ENCODE results near the gene BMPR2.
"Not testable (repeated sequence)": the region's sequence is repeated elsewhere in the genome, so short reads cannot be mapped to it uniquely, and the experiment has no call there.

The BMPR2 gene

DNA sequence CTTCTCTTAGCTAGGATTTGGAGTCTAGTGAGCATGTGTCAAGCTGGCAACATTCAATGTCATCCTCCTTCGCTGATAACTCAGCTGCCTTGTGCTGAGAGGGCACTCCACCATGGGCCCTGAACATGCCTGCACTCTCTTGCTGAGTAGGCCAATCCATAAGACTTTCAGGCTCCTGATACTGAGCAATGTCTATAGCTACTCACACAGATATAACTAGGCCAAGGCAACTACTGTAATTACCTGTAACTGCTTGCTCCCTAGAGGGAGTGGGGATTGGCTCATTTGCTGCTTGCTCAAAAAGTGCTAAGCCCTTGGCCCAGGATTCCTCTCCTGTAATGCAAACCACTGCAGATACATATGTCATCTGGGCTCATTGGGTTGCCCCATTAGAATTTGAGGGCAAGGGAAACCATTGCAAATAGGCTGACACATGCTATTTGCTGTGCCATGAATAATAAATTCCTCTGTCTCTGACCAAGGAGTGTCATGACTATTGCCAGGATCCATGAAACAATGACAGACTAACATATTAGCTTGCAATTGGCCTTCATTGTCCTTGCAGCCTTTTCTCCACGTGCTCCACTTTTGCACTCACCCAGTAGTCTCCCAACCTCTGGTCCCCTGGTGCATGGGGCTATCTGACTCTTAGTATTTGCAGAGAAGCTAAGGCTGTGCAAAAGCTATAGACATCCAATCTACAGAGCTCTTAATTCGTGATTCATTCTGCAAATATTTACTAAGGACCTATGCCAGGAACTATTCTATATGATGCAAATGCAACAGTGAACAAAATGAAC, 36.9 kb upstream of the BMPR2 start:
- H3K36me3 ChIP-seq: no peaks in the 10 kb centered on the region
- no peak overlapping the region for H3K27ac ChIP-seq
- H3K4me3 ChIP-seq (ENCODE audit: low read depth in 1 of 2, low read length in 1 of 2): no peak overlapping the region
- H3K9me3 ChIP-seq: no peaks in the 10 kb centered on the region
- TF ChIP-seq, protein P1, sequence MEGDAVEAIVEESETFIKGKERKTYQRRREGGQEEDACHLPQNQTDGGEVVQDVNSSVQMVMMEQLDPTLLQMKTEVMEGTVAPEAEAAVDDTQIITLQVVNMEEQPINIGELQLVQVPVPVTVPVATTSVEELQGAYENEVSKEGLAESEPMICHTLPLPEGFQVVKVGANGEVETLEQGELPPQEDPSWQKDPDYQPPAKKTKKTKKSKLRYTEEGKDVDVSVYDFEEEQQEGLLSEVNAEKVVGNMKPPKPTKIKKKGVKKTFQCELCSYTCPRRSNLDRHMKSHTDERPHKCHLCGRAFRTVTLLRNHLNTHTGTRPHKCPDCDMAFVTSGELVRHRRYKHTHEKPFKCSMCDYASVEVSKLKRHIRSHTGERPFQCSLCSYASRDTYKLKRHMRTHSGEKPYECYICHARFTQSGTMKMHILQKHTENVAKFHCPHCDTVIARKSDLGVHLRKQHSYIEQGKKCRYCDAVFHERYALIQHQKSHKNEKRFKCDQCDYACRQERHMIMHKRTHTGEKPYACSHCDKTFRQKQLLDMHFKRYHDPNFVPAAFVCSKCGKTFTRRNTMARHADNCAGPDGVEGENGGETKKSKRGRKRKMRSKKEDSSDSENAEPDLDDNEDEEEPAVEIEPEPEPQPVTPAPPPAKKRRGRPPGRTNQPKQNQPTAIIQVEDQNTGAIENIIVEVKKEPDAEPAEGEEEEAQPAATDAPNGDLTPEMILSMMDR (IDR thresholded peaks at IDR 0.05): no peak
- H3K27me3 ChIP-seq: no peaks in the 10 kb centered on the region
- H3K4me1 ChIP-seq (ENCODE audit: control insufficient read depth in 1 of 2, insufficient read depth in 1 of 2, low read depth in 1 of 2, low read length in 1 of 2): no peaks in the 10 kb centered on the region

DNA sequence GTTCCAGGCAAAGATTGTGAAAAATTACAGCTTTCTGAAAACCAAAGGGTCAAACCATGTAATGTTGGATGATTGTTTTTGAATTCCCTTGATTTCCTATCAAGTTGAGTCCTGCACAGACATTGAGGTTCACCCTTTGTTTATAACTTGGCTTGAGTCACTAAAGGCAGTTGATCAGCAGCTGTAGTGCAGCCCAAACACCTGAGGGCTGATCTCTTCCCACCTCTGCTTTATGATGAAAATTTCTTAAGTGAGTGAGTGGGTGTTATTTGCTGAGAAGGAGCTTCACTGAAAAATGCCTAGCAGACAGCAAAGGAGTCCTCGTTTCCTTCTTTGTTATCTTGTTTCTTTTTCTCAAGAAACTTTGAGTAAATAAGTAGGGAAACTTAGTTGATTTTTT, 31.9 kb upstream of the BMPR2 start:
- H3K36me3 ChIP-seq: no peaks in the 10 kb centered on the region
- H3K9me3 ChIP-seq: no peaks in the 10 kb centered on the region
- no peak overlapping the region for H3K27ac ChIP-seq
- H3K4me1 ChIP-seq (ENCODE audit: control insufficient read depth in 1 of 2, insufficient read depth in 1 of 2, low read depth in 1 of 2, low read length in 1 of 2): no peaks in the 10 kb centered on the region
- H3K4me3 ChIP-seq (ENCODE audit: low read depth in 1 of 2, low read length in 1 of 2): no peak overlapping the region
- no peaks in the 10 kb centered on the region for H3K27me3 ChIP-seq
- TF ChIP-seq, protein P1 (IDR thresholded peaks at IDR 0.05): no peak

DNA sequence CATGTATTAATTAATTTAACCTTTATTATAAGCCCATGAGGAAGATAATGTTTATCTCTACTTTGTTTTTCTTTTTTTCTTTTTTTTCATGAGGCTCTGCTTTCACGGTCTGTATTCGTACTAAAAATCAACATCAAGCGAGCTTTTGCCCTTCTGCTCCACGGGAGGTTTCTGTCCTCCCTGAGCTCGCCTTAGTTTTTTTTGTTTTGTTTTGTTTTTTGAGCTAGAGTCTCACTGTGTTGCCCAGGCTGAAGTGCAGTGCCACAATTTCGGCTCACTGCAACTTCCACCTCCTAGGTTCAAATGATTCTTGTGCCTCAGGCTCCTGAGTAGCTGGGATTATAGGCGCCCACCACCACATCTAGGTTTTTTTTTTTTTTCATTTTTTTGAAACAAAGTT, 29.9 kb upstream of the BMPR2 start:
- H3K36me3 ChIP-seq: no peaks in the 10 kb centered on the region
- H3K9me3 ChIP-seq: no peaks in the 10 kb centered on the region
- no peaks in the 10 kb centered on the region for H3K27me3 ChIP-seq
- no peaks in the 10 kb centered on the region for H3K4me1 ChIP-seq (ENCODE audit: control insufficient read depth in 1 of 2, insufficient read depth in 1 of 2, low read depth in 1 of 2, low read length in 1 of 2)
- TF ChIP-seq, protein P1 (IDR thresholded peaks at IDR 0.05): no peak
- no peak overlapping the region for H3K4me3 ChIP-seq (ENCODE audit: low read depth in 1 of 2, low read length in 1 of 2)
- H3K27ac ChIP-seq: no peak overlapping the region

DNA sequence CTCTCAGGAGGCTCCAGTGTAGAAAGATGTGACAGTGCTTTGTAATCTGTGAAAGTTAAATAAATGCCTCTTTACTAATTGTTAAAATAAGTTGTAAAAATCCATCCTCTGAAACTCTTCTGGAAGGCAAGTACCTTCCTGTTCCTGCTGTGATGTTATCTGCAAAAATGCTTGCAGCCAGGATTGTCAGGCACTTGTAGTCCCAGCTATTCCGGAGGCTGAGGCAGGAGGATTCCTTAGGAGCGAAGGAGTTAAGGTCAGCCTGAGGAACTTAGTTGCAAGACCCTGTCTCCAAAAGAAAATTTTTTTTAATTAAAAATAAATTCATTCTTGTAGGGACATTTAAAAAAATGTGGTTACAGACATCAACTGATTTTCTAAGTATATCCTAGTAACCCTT, 22.7 kb upstream of the BMPR2 start:
- Histone ChIP-seq H3K27ac (no peak overlapping the region), H3K27me3 (no peaks in the 10 kb centered on the region), H3K4me3 (ENCODE audit: low read depth in 1 of 2, low read length in 1 of 2) (no peak overlapping the region), H3K4me1 (ENCODE audit: control insufficient read depth in 1 of 2, insufficient read depth in 1 of 2, low read depth in 1 of 2, low read length in 1 of 2) (no peaks in the 10 kb centered on the region), H3K36me3 (no peaks in the 10 kb centered on the region), H3K9me3 (no peaks in the 10 kb centered on the region)
- TF ChIP-seq, protein P1 (IDR thresholded peaks at IDR 0.05): no peak

DNA sequence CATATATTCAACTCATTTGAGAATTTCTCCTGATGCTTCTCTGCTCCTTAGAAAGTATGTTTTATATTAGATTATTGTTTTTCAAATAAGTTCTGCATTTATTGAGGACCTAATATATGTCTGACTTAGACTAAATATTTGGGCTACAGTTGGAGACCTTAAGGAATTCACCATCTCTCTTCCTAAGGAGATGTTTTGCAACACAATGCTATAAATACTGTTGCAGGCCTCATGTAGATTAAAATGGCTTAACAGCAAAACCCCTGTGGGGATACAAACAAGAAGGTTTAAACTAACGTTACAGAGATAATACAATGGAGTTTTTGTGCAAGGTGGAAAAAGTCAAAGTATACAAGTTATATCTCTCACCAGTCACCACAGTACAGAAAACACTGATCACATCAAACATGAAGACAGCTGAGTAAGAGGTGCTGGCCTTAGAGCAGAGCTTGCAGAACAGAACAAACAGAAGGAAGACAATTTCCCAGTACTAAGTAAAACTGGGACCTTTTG, 20.1 kb upstream of the BMPR2 start:
- no peaks in the 10 kb centered on the region for H3K4me1 ChIP-seq (ENCODE audit: control insufficient read depth in 1 of 2, insufficient read depth in 1 of 2, low read depth in 1 of 2, low read length in 1 of 2)
- no peak overlapping the region for H3K27ac ChIP-seq
- no peaks in the 10 kb centered on the region for H3K27me3 ChIP-seq
- H3K36me3 ChIP-seq: no peaks in the 10 kb centered on the region
- H3K4me3 ChIP-seq (ENCODE audit: low read depth in 1 of 2, low read length in 1 of 2): no peak overlapping the region
- no peaks in the 10 kb centered on the region for H3K9me3 ChIP-seq
- TF ChIP-seq, protein P1 (IDR thresholded peaks at IDR 0.05): no peak

DNA sequence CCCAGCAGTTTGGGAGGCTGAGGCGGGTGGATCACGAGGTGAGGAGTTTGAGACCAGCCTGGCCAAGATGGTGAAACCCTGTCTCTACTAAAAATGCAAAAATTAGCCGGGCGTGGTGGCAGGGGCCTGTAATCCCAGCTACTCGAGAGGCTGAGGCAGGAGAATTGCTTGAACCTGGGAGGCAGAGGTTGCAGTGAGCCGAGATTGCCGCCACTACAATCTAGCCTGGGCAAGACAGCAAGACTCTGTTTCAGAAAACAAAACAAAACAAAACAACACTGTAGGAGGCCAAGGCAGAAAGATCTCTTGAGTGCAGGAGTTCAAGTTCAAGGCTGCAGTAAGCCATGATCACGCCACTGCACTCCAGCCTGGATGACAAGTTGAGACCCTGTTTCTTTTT, 17.2 kb upstream of the BMPR2 start:
- not testable (repeated sequence) for H3K36me3 ChIP-seq; H3K4me1 ChIP-seq (ENCODE audit: control insufficient read depth in 1 of 2, insufficient read depth in 1 of 2, low read depth in 1 of 2, low read length in 1 of 2); H3K4me3 ChIP-seq (ENCODE audit: low read depth in 1 of 2, low read length in 1 of 2); H3K27ac ChIP-seq; H3K27me3 ChIP-seq; H3K9me3 ChIP-seq
